ENCODE results near the gene YY1. TPM values are rescaled to one million over a fixed set of nuclear protein-coding genes. Genes with fewer than 3 reads are reported as not detected.

The YY1 gene
- total RNA-seq, 1 donor from 2014 or later, result 70.0 TPM

DNA sequence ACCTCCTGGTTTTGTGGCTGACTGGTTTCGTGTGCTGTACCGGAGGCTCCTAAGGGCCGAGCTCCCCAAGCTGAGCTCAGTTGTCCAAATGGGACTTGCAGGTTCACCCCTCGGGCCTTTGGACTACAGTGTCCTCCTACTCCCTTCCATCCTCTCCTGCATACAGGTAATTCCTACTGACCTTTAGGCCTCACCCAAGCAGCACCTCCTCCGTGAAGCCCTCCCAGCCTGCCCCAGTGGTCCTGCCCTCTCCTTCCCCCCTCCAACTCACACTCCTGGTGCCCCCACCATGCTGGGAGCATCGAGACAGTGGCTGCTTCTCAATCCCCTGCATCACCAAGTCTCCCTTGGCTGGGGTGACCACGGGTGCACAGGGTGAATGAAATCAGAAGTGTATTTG lies 27.1 kb upstream of the YY1 start:
- no peak for DNase-seq (ENCODE audit: low spot score)
- no peaks in the 10 kb centered on the region for H3K9me3 Mint-ChIP-seq (ENCODE audit: low read depth)
- H3K4me3 Mint-ChIP-seq (ENCODE audit: unreplicated experiment), result no peak overlapping the region
- no peaks in the 10 kb centered on the region for H3K27me3 Mint-ChIP-seq (ENCODE audit: low read depth)
- TF ChIP-seq, protein P1, sequence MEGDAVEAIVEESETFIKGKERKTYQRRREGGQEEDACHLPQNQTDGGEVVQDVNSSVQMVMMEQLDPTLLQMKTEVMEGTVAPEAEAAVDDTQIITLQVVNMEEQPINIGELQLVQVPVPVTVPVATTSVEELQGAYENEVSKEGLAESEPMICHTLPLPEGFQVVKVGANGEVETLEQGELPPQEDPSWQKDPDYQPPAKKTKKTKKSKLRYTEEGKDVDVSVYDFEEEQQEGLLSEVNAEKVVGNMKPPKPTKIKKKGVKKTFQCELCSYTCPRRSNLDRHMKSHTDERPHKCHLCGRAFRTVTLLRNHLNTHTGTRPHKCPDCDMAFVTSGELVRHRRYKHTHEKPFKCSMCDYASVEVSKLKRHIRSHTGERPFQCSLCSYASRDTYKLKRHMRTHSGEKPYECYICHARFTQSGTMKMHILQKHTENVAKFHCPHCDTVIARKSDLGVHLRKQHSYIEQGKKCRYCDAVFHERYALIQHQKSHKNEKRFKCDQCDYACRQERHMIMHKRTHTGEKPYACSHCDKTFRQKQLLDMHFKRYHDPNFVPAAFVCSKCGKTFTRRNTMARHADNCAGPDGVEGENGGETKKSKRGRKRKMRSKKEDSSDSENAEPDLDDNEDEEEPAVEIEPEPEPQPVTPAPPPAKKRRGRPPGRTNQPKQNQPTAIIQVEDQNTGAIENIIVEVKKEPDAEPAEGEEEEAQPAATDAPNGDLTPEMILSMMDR (IDR thresholded peaks at IDR 0.05), result no peak
- no peak overlapping the region for H3K27ac Mint-ChIP-seq (ENCODE audit: unreplicated experiment)
- peaks cover 4% of the 10 kb centered on the region for H3K36me3 Mint-ChIP-seq (ENCODE audit: low read depth)
- H3K4me1 Mint-ChIP-seq (ENCODE audit: low read depth), result peaks cover 7% of the 10 kb centered on the region

DNA sequence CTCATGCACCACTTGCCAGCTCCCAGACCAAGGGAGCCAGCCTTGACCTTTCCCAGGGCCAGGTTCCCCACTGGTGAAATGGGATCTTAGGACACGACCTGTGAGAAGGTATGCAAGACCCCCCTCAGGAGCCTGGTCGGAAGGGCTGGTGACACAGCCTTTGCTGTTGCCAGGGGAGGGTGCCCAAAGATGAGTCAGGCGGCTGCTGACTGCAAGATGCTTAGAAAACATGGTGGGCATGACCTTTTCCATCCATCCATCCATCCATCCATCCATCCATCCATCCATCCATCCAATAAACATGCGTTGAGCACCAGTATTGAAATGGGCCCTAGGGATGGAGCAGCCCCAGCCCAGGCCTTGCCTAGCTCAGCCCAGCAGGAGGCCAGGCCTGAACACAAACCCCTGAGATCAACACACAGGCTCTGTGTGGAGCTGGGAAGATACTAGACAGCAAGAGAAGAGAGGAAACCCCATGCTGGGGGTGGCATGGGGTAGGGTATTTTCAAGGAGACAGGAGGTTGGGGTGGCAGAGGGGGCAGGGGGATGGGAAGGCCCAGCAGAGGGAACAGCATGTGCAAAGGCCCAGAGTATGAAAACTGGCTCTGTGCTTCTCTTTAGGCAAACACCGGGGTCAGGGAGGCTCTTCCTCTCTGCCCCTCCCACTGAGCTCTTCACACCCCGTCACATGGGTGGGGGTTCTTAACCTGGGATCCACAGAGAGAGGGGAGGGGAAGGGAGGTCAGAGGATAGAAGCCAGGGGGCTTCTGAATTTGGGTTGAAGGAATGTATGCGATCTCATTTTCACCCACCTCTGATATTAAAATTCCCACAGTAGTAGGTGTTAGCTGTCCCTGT lies 26.2 kb upstream of the YY1 start:
- no peaks in the 10 kb centered on the region for H3K27me3 Mint-ChIP-seq (ENCODE audit: low read depth)
- H3K27ac Mint-ChIP-seq (ENCODE audit: unreplicated experiment), result no peak overlapping the region
- peaks cover 7% of the 10 kb centered on the region for H3K4me1 Mint-ChIP-seq (ENCODE audit: low read depth)
- no peaks in the 10 kb centered on the region for H3K36me3 Mint-ChIP-seq (ENCODE audit: low read depth)
- TF ChIP-seq, protein P1 (IDR thresholded peaks at IDR 0.05), result no peak
- no peaks in the 10 kb centered on the region for H3K9me3 Mint-ChIP-seq (ENCODE audit: low read depth)
- no peak for DNase-seq (ENCODE audit: low spot score)
- no peak overlapping the region for H3K4me3 Mint-ChIP-seq (ENCODE audit: unreplicated experiment)

DNA sequence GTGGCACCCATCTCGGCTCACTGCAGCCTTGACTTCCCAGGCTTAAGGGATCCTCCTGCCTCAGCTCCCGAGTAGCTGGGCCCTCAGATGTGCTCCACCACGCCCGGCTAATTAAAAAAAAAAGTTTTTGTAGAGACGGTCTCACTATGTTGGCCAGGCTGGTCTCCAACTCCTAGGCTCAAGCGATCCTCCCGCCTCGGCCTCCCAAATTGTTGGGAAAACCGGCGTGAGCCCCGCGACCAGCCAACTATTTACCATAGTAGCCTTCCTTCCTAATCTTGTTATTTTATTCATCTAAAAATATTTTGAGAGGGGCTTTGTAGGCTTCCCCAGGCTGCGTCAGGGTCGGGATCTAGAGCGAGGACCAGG lies 25.4 kb upstream of the YY1 start:
- Mint-ChIP-seq H3K4me1 (ENCODE audit: low read depth) (peaks cover 7% of the 10 kb centered on the region), H3K36me3 (ENCODE audit: low read depth) (no peaks in the 10 kb centered on the region), H3K9me3 (ENCODE audit: low read depth) (no peaks in the 10 kb centered on the region), H3K27me3 (ENCODE audit: low read depth) (no peaks in the 10 kb centered on the region), H3K27ac (ENCODE audit: unreplicated experiment) (peak overlapping the region; percentile 8), H3K4me3 (ENCODE audit: unreplicated experiment) (peak overlapping the region; percentile 66)
- TF ChIP-seq, protein P1 (IDR thresholded peaks at IDR 0.05), result no peak
- no peak for DNase-seq (ENCODE audit: low spot score)

DNA sequence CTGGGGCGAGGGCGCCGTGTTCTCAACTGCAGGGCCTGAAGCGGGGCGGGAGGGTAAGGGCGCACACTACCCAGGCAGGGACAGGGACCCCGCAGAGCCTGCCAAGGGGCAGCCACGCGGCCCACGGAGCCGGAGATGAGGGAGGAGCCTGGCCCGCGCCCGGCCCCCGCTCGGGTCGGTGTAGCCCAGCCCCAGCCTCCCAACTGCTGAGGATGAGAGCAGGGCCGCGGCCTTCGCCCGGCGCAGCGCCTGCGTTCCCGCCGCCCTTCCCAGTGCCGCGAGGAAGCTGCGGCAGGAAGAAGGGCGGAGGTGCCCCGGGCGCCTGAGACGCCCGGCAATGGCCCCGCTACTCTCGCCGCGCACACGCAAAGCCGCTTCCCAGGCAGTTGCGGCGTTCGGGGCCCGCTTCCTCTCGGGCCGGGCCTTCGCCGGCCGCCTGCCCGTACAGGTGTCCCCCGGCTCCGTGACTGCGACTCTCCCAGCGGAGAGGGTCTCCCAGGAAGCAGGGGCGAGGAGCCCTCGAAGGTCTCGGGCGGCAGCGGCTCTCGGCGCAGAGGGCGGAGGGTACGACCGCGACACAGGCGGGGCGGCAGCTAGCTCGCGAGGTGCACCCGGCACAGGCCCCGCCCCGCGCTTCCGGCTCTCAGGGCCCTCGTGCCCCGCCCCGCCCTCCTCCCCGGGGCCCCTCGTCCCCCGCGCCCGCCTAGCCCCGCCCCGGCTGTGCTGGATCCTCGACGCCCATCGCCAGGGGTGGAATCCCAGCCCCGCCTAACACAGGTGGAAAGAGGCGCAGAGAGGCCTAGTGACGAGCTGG lies 24.8 kb upstream of the YY1 start:
- Mint-ChIP-seq H3K4me1 (ENCODE audit: low read depth) (peaks cover 7% of the 10 kb centered on the region), H3K36me3 (ENCODE audit: low read depth) (no peaks in the 10 kb centered on the region), H3K27ac (ENCODE audit: unreplicated experiment) (peak overlapping the region; percentile 83), H3K27me3 (ENCODE audit: low read depth) (no peaks in the 10 kb centered on the region), H3K4me3 (ENCODE audit: unreplicated experiment) (peak overlapping the region; percentile 66), H3K9me3 (ENCODE audit: low read depth) (no peaks in the 10 kb centered on the region)
- TF ChIP-seq, protein P1 (IDR thresholded peaks at IDR 0.05), result no peak
- DNase-seq (ENCODE audit: low spot score), result no peak

DNA sequence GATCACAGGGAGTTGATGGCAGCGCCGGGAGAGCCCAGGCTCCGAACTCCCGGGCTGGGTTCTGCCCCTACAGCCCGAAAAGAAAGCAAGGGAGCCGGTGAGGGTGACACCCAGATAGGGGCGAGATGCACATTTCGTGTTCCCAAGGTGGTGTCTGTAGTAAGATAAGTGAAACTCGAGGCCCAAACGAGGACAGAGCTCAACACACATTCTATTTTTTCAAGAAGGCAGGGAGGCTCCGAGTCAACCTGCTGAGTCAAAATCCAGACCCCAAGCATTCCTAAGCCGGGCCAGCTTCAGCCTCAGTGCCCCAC lies 24.2 kb upstream of the YY1 start:
- TF ChIP-seq, protein P1 (IDR thresholded peaks at IDR 0.05), result no peak
- Mint-ChIP-seq H3K27me3 (ENCODE audit: low read depth) (no peaks in the 10 kb centered on the region), H3K9me3 (ENCODE audit: low read depth) (no peaks in the 10 kb centered on the region), H3K4me1 (ENCODE audit: low read depth) (peaks cover 7% of the 10 kb centered on the region), H3K27ac (ENCODE audit: unreplicated experiment) (peak overlapping the region; percentile 83), H3K4me3 (ENCODE audit: unreplicated experiment) (peak overlapping the region; percentile 62), H3K36me3 (ENCODE audit: low read depth) (no peaks in the 10 kb centered on the region)
- DNase-seq (ENCODE audit: low spot score), result no peak

Data from chondrocyte (in vitro differentiated cells).